ENCODE measurements around the gene ITPRIPL2.

Gene ITPRIPL2

DNA sequence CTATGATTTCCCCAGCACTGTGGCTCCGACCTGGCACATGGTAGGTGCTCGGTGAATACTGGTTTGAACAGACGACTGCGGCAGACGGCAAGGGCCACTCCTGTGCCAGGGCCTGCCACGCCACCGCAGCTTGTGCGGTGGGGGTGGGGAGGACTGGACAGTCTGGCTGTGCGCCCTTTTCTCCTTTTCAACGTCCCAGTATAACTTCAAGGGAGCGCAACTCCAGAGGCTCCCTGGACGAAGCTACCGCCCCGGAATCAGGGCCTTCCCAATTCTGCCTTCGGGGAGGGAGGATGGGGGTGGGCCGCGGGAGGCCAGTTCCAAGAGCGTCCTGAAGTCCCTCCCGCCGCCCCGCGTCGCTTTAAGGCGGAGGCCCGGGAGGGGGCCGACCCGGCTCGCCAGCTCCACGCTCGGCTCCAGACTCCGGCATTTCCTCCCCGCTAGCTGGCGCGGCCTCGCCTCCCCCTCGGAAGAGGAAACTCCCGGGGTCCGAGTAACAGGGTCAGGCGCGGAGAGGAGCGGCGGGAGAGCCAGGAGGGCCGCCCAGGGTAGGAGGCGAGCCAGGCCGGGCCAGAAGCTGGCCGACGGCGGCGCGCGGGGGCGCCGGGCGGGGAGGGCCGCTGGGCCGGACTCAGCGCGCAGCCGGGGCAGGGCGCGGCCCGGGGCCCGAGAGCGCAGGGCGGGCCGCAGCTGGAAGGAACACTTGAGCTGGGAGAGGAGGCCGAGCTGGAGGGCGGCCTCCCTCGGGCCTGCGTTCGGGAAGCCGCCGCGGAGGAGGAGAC lies at the start of gene ITPRIPL2:
Gene ITPRIPL2 (plus strand): TSS at position 388 of the 782 bp plus-strand sequence. CDS start 498 bp downstream, outside the sequence.
- peak; percentile 53 for DNase-seq

DNA sequence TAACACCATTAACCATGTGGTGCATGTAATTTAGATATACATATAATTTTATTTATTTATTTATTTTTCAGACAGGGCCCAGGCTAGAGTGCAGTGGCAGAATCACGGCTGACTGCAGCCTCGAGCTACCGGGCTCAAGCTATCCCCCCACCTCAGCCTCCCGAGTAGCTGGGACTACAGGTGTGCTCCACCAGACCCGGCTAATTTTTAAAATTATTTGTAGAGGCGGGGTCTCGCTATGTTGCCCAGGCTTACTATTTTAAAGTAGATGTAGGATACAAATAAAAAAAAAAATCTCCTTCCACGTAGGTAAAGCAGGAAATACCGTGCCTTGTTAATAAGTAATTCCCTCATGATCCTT lies 46.8 kb upstream of the ITPRIPL2 start:
- DNase-seq, result no peak

DNA sequence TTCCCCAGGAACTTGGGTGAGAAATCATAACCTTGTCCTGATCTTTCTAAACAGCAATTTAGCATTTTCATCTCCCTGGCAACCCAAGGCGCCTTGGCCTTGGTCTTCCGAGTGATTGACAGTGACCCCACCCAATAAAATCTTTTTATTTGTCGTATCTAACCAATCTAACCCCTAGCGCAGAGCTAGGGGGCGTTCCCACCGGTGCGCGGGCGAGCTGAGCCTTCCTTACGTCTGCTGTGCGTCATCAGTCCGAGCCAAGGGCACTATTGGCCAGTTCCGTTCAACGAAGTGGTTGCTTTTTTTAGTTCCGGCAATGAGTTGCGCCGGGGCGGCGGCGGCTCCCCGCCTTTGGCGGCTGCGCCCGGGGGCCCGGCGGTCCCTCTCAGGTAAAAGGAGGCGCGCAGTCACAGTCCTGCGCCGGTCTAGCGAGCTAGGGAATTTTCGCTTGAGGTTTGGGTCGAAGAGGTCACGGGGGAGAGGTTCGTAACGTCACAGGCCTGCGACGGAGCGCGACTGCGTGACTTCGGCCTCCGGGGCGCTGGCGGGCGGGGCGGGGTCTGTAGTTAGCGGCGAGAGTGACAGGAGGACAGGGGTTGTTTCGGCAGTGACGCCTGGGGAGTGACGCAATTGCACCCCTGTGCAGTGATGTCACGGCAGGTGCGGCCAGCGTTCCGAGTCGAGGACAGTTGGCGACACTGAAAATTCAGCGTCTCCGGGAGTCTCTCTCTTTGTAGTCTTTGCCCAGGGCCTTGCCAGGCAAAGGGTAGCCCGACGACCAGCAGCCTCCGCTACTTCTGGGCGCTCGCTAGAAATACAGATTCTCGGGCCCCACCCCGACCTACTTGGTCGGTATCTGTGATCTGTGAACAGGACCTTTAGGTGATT lies 46.2 kb upstream of the ITPRIPL2 start, which contains the start of gene COQ7:
Gene COQ7 (plus strand): TSS at position 266 of the 888 bp plus-strand sequence. CDS start 51 bp downstream, at position 317.
- DNase-seq, result peak; percentile 99

- no peak for DNase-seq
Measured at GRCh38 chr16:19068237-19068815, 45.4 kb upstream of the ITPRIPL2 start.

DNA sequence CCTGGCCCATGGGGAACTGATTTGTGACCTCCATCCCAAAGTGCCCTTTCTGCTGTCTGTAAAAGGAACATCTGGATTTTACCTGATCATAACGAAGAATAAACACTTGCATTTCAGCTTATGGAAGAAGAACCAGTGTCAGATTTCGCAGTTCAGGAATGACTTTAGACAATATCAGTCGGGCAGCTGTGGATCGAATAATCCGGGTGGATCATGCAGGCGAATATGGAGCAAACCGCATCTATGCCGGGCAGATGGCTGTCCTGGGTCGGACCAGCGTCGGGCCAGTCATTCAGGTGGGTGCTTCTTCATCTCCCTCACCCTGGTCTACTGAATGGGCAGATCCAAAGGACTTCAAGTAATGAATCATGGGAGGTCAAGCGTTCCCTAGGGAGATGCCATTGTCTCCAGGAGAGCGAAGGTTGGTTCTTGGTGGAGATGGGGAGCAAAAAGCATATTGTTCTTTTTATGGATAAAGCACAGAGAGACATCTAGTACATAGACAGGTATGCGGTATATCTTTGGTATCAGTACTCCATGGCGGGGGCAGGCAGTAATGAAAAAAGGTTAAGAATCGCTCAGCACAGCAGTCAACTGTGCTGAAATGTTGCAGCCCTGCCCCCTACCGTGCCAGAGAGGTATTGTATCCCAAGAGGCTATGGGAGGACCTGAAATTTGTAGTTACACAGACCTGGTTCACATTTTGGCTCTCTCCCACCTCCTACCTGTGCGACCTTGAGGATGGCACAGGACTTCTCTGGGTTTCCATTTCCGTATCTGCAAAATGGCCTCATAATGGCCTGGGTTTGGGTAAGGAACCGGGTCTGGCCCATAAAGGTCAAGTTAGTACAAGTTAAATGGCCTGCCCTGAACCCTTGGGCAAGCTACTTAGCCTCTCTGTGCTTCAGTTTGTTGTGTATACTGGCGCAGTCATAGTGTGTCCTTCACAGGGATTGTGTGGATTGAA lies 41.7 kb upstream of the ITPRIPL2 start:
- DNase-seq, result peak; percentile 78

- no peak for DNase-seq
Measured at GRCh38 chr16:19073344-19073743, 40.4 kb upstream of the ITPRIPL2 start.

GRCh38 chr16:19073863-19074262 lies 39.9 kb upstream of the ITPRIPL2 start:
- DNase-seq, result no peak

DNA sequence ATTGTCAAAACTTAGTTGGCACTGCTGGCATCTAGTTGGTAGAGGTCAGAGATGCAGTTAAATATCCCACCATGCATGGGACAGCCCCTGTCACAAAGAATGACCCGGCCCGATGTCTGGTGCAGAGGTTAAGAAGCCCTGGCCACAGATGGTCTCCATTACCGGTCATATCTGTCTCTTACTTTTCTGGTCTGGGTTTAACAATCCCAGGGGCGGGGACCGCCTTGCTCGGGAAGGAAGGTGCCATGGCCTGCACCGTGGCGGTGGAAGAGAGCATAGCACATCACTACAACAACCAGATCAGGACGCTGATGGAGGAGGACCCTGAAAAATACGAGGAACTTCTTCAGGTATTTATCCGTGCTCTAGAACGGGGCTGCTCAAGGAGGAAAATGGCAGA lies 38.3 kb upstream of the ITPRIPL2 start:
- no peak for DNase-seq

- DNase-seq, result no peak
Measured at GRCh38 chr16:19077879-19078278, 35.9 kb upstream of the ITPRIPL2 start.

- DNase-seq, result no peak
Measured at GRCh38 chr16:19083670-19084069, 30.1 kb upstream of the ITPRIPL2 start.

- DNase-seq, result no peak
Measured at GRCh38 chr16:19084139-19084538, 29.6 kb upstream of the ITPRIPL2 start.

DNA sequence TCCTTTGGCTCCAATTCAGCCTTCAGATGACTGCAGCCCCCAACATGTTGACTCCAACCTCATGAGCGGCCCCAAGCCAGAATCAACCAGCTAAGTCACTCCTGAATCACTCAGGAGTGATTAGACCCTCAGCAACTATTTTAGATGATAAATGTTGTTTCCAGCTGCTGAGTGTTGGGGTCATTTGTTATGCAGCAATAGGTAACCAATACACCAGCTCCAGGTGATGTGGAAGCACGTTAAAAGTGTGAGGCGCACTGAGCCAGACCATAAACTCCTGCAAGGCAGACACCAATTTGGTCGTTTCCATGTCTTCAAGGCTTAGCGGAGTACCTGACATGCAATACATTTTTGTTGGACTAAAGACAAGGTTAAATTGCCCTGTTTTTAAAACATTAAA lies 28.9 kb upstream of the ITPRIPL2 start:
- DNase-seq, result no peak

GRCh38 chr16:19085679-19086200 lies 28.0 kb upstream of the ITPRIPL2 start:
- DNase-seq, result no peak

GRCh38 chr16:19086322-19087199 lies 27.2 kb upstream of the ITPRIPL2 start:
- DNase-seq, result peak; percentile 89

DNA sequence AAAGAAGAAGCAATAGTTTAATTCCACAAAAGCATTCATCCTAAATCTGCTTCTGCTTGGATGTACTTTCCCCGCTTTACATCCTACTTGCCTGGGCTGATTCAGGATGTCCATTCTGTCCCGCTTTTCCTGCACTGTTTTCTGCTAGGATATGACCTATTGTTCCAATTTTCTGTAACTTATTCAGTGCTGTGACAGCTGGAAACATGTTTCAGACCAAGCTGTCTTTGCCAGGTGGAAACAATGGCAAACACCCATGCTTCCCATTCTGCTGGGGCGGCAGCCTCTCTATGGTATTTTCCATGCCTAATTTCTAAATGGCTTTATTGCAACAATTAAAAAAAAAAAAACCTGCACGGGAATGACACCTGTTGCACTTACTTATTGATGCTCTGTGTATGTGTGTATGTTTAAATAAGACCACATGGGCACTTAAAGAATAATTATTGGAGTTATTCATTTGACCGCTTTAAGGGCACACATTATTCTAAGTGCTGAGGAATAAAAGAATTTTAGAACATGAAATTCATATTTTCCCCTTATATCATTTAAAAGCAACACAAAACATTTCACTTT lies 25.3 kb upstream of the ITPRIPL2 start:
- no peak for DNase-seq

DNA sequence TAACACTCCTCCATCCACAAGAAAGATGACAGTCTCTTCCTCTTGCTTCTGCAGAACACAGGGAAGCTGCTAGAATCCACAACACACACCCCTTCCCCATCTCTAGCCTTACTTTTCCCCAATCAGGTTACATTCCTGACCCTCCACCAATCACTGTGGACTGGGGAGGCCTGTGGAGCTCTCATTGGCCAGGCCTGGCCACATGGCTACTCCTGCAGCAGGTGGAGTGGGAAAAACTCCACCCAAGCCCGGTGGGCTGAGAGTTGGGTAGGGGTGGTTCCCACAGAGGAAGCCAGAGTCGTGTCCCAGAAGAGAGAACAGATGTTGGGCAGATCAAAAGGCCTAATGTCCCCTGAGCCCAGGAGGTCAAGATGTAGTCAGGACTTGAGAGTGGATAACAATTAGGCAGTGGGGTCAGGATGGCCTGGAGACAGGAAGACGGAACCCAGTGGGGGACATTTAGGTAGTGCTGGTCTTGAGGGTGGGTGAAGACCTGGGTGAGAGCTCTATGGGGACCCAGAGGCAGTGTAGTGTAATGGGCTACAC lies 24.3 kb upstream of the ITPRIPL2 start:
- no peak for DNase-seq

DNA sequence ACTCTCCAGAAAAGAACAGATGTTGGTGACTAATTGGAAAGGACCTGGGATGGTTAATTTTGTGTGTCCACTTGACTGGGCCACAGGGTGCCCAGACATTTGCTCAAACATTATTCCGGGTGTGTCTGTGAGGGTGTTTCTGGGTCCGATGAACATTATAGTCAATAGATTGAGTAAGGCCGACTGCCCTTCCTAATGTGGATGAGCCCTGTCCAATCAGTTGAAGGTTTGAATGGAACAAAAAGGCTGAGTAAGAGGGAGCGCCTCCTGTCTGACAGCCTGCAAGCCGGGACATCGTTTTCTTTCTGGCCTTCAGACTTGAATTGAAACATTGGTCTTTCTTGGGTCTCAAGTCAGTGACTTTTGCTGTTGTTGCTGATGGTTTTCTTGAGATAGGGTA lies 22.8 kb upstream of the ITPRIPL2 start:
- no peak for DNase-seq

DNA sequence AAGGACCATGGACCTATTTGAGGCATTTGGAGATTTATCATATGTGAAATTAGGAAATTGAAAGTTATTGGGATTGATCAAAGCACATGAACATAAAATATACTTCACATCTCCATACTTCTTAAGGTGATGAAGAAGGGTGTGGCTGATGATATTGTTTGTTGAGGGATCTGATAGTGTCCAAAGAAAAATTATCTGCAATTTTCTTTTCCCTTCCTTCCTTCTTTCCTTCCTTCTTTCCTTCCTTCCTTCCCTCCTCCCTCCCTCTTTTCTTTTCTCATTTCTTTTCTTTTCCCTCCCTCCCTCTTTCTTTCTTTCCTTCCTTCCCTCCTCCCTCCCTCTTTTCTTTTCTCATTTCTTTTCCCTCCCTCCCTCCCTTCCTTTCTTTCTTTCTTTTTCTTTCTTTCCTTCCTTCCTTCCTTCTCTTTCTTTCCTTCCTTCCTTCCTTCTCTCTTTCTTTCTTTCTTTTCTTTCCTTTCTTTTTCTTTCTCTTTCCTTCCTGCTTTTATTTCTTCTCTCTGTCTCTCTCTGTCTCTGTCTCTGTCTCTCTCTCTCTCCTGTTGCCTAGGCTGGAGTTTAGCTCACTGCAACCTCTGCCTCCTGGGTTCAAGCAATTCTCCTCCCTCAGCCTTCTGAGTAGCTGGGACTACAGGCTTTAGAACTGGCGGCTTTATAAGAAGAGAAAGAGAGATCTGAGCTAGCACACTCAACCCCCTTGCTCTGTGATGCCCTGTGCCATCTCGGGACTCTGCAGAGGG lies 20.9 kb upstream of the ITPRIPL2 start:
- no peak for DNase-seq
